ENCODE measurements around the gene ANKRD11.

ANKRD11 gene

DNA sequence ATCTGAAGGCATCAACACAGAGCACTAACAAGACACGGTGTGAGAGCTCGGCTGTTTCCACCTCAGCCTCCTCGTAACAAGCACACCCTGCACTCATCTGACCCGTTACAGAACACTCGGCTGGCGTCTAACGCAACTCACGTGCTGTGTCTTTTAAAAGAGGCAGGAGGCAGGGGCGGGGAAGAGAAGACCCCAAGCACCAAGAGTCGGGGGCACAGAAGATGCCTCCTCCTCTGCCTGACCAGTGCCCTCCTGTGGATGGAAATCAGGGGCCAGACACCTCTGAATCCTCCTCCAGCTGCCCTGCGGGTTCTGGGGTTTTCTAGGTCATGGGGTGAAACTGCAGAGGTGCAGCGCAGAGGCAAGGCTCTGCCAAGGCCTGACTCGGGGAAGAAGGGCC is 198.6 kb downstream of the ANKRD11 start:
- Histone ChIP-seq H3K4me3 (ENCODE audit: severe bottlenecking) (no peak overlapping the region), H3K36me3 (ENCODE audit: low read depth) (peaks cover 53% of the 10 kb centered on the region), H3K9me3 (ENCODE audit: severe bottlenecking) (no peaks in the 10 kb centered on the region), H3K4me1 (ENCODE audit: insufficient read depth, poor library complexity, severe bottlenecking) (no peaks in the 10 kb centered on the region), H3K27me3 (ENCODE audit: insufficient read depth, poor library complexity, severe bottlenecking) (no peaks in the 10 kb centered on the region), H3K27ac (ENCODE audit: poor library complexity, severe bottlenecking) (no peak overlapping the region)
- no peak for ATAC-seq (ENCODE audit: low read depth)
- TF ChIP-seq CTCF (IDR thresholded peaks at IDR 0.05; ENCODE audit: poor library complexity, severe bottlenecking) = no peak
- no peak for DNase-seq (ENCODE audit: low spot score)

DNA sequence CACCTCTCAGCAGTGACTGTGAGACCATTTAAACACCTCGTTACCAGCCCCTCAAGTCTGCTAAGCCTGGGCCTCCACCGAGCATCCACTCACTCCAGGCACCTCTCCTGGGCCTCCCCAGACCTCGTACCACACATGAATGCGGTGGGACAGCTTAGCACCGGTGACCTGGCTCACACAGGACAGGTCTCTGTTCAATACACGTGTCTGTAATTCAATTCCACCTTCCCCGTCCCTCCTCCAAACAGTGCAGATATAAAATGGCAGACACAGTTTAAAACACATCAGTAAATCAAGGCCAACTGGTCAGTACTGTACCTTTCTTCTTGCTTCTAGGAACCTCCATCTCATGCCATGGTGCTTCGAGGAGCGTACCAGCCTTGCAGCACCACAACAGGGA is 199.0 kb downstream of the ANKRD11 start:
- Histone ChIP-seq H3K36me3 (ENCODE audit: low read depth) (peaks cover 53% of the 10 kb centered on the region), H3K9me3 (ENCODE audit: severe bottlenecking) (no peaks in the 10 kb centered on the region), H3K4me3 (ENCODE audit: severe bottlenecking) (no peak overlapping the region), H3K4me1 (ENCODE audit: insufficient read depth, poor library complexity, severe bottlenecking) (no peaks in the 10 kb centered on the region), H3K27me3 (ENCODE audit: insufficient read depth, poor library complexity, severe bottlenecking) (no peaks in the 10 kb centered on the region), H3K27ac (ENCODE audit: poor library complexity, severe bottlenecking) (no peak overlapping the region)
- no peak for TF ChIP-seq CTCF (IDR thresholded peaks at IDR 0.05; ENCODE audit: poor library complexity, severe bottlenecking)
- ATAC-seq (ENCODE audit: low read depth) (no peak), DNase-seq (ENCODE audit: low spot score) (no peak)

- Histone ChIP-seq H3K27ac (ENCODE audit: poor library complexity, severe bottlenecking) (no peak overlapping the region), H3K27me3 (ENCODE audit: insufficient read depth, poor library complexity, severe bottlenecking) (no peaks in the 10 kb centered on the region), H3K4me3 (ENCODE audit: severe bottlenecking) (no peak overlapping the region), H3K36me3 (ENCODE audit: low read depth) (peaks cover 55% of the 10 kb centered on the region), H3K9me3 (ENCODE audit: severe bottlenecking) (no peaks in the 10 kb centered on the region), H3K4me1 (ENCODE audit: insufficient read depth, poor library complexity, severe bottlenecking) (no peaks in the 10 kb centered on the region)
- DNase-seq (ENCODE audit: low spot score) (no peak), ATAC-seq (ENCODE audit: low read depth) (no peak)
- TF ChIP-seq CTCF (IDR thresholded peaks at IDR 0.05; ENCODE audit: poor library complexity, severe bottlenecking) = no peak
Observed at GRCh38 chr16:89290887-89291286, 199.5 kb downstream of the ANKRD11 start.

GRCh38 chr16:89290472-89290871 is 199.9 kb downstream of the ANKRD11 start:
- peaks cover 59% of the 10 kb centered on the region for H3K36me3 ChIP-seq (ENCODE audit: low read depth)
- no peak overlapping the region for H3K4me3 ChIP-seq (ENCODE audit: severe bottlenecking)
- no peaks in the 10 kb centered on the region for H3K27me3 ChIP-seq (ENCODE audit: insufficient read depth, poor library complexity, severe bottlenecking)
- no peak for ATAC-seq (ENCODE audit: low read depth)
- H3K9me3 ChIP-seq (ENCODE audit: severe bottlenecking) = no peaks in the 10 kb centered on the region
- H3K4me1 ChIP-seq (ENCODE audit: insufficient read depth, poor library complexity, severe bottlenecking) = no peaks in the 10 kb centered on the region
- DNase-seq (ENCODE audit: low spot score) = no peak
- no peak for TF ChIP-seq CTCF (IDR thresholded peaks at IDR 0.05; ENCODE audit: poor library complexity, severe bottlenecking)
- no peak overlapping the region for H3K27ac ChIP-seq (ENCODE audit: poor library complexity, severe bottlenecking)

DNA sequence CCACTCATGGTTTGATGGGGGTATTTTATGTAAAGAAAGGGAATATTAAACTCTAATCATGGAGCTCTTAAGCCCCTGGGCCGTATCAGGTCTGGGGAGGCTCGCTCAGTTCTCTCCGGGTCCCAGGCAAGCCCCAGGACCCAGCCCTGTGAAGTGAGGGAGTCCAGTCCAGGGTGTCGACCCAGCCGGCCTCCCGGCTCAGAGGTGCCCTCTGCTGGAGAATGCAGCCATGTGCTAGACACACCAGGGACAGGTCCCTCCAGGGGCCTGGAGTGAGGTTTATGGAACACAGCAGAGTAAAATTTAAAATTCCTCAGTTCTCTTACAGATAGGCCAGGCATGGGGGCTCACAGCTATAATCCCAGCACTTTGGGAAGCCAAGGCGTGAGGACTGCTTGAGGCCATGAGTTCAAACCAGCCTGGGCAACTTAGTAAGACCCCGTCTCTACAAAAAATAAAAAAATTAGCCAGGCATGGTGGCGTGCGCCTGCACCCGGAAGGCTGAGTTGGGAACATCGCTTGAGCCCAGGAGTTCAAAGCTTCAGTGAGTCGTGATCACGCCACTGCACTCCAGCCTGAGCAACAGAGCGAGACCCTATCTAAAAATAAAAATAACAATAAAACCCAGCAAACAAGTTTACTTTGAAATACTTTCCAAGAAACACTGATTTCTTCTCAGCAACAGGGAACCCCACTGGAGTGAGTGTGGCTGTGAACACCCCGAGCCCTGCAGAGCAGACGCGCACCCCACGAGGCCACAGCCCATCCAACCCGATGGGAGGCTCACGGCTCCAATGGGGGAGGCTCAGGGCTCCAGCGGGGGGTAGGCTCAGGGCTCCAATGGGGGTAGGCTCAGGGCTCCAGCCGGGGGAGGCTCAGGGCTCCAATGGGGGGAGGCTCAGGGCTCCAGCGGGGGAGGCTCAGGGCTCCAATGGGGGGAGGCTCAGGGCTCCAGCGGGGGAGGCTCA is 200.6 kb downstream of the ANKRD11 start:
- H3K4me3 ChIP-seq (ENCODE audit: severe bottlenecking) = no peak overlapping the region
- DNase-seq (ENCODE audit: low spot score) (no peak), ATAC-seq (ENCODE audit: low read depth) (peak; percentile 83)
- no peaks in the 10 kb centered on the region for H3K4me1 ChIP-seq (ENCODE audit: insufficient read depth, poor library complexity, severe bottlenecking)
- H3K27ac ChIP-seq (ENCODE audit: poor library complexity, severe bottlenecking) = no peak overlapping the region
- H3K9me3 ChIP-seq (ENCODE audit: severe bottlenecking) = no peaks in the 10 kb centered on the region
- peak; percentile 85 for TF ChIP-seq CTCF (IDR thresholded peaks at IDR 0.05; ENCODE audit: poor library complexity, severe bottlenecking)
- H3K36me3 ChIP-seq (ENCODE audit: low read depth) = peaks cover 67% of the 10 kb centered on the region
- no peaks in the 10 kb centered on the region for H3K27me3 ChIP-seq (ENCODE audit: insufficient read depth, poor library complexity, severe bottlenecking)
